SK-N-SH treated with all-trans-retinoic acid at 6 μM for 48 hours (cell line): ENCODE results near the gene RBM19.

Experiments
- ATAC-seq: fragments of 200-7000 bp; cut with Tn5 transposase; 3 replicates; pipeline ENCODE4 v1.9.1; 2020; ENCODE audit warnings: mild to moderate bottlenecking, moderate library complexity
- BACH2 ChIP-seq: fragments of 250-450 bp; sonication (Bioruptor Pico); IDR thresholded peaks from 2 replicates; pipeline ENCODE4 v1.9.0; 2021; ENCODE audit warnings: mild to moderate bottlenecking, borderline replicate concordance
- CSDC2 ChIP-seq: fragments of 250-450 bp; sonication (Bioruptor Pico); IDR thresholded peaks from 2 replicates; pipeline ENCODE4 v1.5.0; 2020; ENCODE audit warnings: mild to moderate bottlenecking, moderate library complexity
- ESRRG ChIP-seq: fragments of 250-450 bp; sonication (Bioruptor Pico); IDR thresholded peaks from 2 replicates; pipeline ENCODE4 v1.6.1; 2021; ENCODE audit warnings: mild to moderate bottlenecking
- GLIS3 ChIP-seq: fragments of 250-450 bp; sonication (Bioruptor Pico); IDR thresholded peaks from 2 replicates; pipeline ENCODE4 v1.5.0; 2020; ENCODE audit warnings: mild to moderate bottlenecking, moderate library complexity
- ISL1 ChIP-seq: fragments of 250-450 bp; sonication (Bioruptor Pico); IDR thresholded peaks from 2 replicates; pipeline ENCODE4 v2.1.2; 2022; ENCODE audit warnings: mild to moderate bottlenecking, moderate library complexity
- PPARA ChIP-seq: fragments of 250-450 bp; sonication (Bioruptor Pico); IDR thresholded peaks from 2 replicates; pipeline ENCODE4 v1.5.0; 2020; ENCODE audit warnings: mild to moderate bottlenecking, borderline replicate concordance
- RARB ChIP-seq: fragments of 250-450 bp; sonication (Bioruptor Pico); IDR thresholded peaks from 2 replicates; pipeline ENCODE4 v1.8.0; 2021; ENCODE audit warnings: mild to moderate bottlenecking, moderate library complexity
- SNAI2 ChIP-seq: fragments of 250-450 bp; sonication (Bioruptor Pico); IDR thresholded peaks from 2 replicates; pipeline ENCODE4 v1.5.0; 2020; ENCODE audit warnings: mild to moderate bottlenecking, moderate library complexity
- TCF4 ChIP-seq: fragments of 250-450 bp; sonication (Bioruptor Pico); IDR thresholded peaks from 2 replicates; pipeline ENCODE4 v1.8.0; 2021; ENCODE audit warnings: mild to moderate bottlenecking, moderate library complexity, borderline replicate concordance
- TSHZ2 ChIP-seq: fragments of 250-450 bp; sonication (Bioruptor Pico); IDR thresholded peaks from 2 replicates; pipeline ENCODE4 v1.5.0; 2020; ENCODE audit warnings: mild to moderate bottlenecking, moderate library complexity
- ZFP3 ChIP-seq: fragments of 250-450 bp; sonication (Bioruptor Pico); IDR thresholded peaks from 2 replicates; pipeline ENCODE4 v1.5.0; 2020; ENCODE audit warnings: mild to moderate bottlenecking, moderate library complexity
- ZFP30 ChIP-seq: fragments of 450-650 bp; formaldehyde crosslinking; IDR thresholded peaks from 2 replicates; pipeline ENCODE4 v1.5.0; 2022; ENCODE audit warnings: mild to moderate bottlenecking, moderate library complexity
- ZNF8 ChIP-seq: fragments of 450-650 bp; formaldehyde crosslinking; IDR thresholded peaks from 2 replicates; pipeline ENCODE4 v1.5.0; 2020; ENCODE audit warnings: mild to moderate bottlenecking, moderate library complexity
- TF ChIP-seq, protein P1 (sequence below): fragments of 250-450 bp; sonication (Bioruptor Pico); IDR thresholded peaks from 2 replicates; pipeline ENCODE4 v1.5.1; 2020; ENCODE audit warnings: low read depth, mild to moderate bottlenecking, moderate library complexity
- TF ChIP-seq, protein P2 (sequence below): fragments of 250-450 bp; sonication (Bioruptor Pico); IDR thresholded peaks from 2 replicates; pipeline ENCODE4 v1.5.1; 2021; ENCODE audit warnings: mild to moderate bottlenecking, moderate library complexity

Gene RBM19

GRCh38 chr12:113991224-113992044 lies 25.3 kb upstream of the RBM19 start:
- TF ChIP-seq RARB = no peak
- no peak for TF ChIP-seq GLIS3 (CRISPR knock-in tag)
- no peak for TF ChIP-seq TSHZ2 (CRISPR knock-in tag)
- no peak for TF ChIP-seq ZFP30 (CRISPR knock-in tag)
- no peak for TF ChIP-seq SNAI2
- no peak for TF ChIP-seq ESRRG (CRISPR knock-in tag)
- TF ChIP-seq ISL1 (CRISPR knock-in tag) = no peak
- TF ChIP-seq, protein P1, sequence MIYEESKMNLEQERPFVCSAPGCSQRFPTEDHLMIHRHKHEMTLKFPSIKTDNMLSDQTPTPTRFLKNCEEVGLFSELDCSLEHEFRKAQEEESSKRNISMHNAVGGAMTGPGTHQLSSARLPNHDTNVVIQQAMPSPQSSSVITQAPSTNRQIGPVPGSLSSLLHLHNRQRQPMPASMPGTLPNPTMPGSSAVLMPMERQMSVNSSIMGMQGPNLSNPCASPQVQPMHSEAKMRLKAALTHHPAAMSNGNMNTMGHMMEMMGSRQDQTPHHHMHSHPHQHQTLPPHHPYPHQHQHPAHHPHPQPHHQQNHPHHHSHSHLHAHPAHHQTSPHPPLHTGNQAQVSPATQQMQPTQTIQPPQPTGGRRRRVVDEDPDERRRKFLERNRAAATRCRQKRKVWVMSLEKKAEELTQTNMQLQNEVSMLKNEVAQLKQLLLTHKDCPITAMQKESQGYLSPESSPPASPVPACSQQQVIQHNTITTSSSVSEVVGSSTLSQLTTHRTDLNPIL = no peak
- TF ChIP-seq PPARA (CRISPR knock-in tag) = no peak
- no peak for TF ChIP-seq ZFP3
- TF ChIP-seq, protein P2, sequence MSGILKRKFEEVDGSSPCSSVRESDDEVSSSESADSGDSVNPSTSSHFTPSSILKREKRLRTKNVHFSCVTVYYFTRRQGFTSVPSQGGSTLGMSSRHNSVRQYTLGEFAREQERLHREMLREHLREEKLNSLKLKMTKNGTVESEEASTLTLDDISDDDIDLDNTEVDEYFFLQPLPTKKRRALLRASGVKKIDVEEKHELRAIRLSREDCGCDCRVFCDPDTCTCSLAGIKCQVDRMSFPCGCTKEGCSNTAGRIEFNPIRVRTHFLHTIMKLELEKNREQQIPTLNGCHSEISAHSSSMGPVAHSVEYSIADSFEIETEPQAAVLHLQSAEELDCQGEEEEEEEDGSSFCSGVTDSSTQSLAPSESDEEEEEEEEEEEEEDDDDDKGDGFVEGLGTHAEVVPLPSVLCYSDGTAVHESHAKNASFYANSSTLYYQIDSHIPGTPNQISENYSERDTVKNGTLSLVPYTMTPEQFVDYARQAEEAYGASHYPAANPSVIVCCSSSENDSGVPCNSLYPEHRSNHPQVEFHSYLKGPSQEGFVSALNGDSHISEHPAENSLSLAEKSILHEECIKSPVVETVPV = no peak
- TF ChIP-seq ZNF8 = no peak
- no peak for TF ChIP-seq BACH2 (CRISPR knock-in tag)
- ATAC-seq = no peak

DNA sequence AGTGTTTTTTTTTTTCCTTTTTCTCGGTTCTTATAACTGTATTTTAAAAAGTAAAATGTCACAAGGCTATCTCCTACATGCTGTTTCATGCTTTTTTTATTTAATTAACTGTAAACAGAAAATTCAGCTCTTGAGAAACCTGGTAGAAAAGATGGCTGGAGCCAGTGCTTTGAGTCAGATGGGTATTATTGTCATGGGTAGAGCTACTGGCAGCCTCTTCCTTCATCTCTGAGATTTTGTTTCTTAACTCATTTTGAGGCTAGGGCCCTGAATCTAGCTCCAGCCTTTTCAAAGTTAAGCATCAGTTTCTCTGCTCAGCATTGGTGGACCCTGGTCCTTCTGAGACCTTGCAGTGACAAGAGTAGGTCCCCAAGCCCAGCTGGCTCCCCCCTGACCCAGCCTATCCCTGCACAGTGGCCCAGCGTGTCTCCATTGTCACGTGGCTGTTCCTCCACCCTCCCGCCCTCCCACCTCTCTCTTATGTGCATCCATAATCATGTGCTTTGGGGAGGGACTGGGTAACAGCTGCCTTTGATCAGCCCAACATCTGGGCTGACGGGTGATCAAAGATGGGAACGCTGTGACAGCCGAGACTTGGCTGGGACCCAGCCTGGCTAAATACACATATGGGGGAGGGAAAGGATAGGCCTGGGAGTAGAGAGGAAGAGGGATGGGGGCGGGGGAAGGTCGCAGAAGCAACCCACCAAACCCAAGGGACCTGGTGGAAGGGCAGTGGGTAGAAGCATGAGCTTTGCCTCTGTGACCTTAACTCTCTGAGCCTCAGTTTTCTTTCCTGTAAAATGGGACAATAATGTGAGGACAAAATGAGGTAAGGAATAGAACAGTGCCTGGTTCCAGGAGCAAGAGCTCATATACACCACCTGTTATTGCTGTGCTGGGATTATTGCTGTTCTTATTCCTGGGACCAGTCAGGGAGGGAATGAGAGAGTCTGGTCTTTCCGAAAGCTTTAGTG lies 24.4 kb upstream of the RBM19 start:
- ATAC-seq = no peak

GRCh38 chr12:113988976-113989375 lies 22.9 kb upstream of the RBM19 start:
- ATAC-seq = no peak
- no peak for TF ChIP-seq CSDC2 (CRISPR knock-in tag)
- TF ChIP-seq, protein P2 = no peak
- TF ChIP-seq TCF4 (CRISPR knock-in tag) = no peak
- no peak for TF ChIP-seq GLIS3 (CRISPR knock-in tag)
- TF ChIP-seq, protein P1 = no peak
- no peak for TF ChIP-seq SNAI2
- TF ChIP-seq TSHZ2 (CRISPR knock-in tag) = no peak
- no peak for TF ChIP-seq RARB
- no peak for TF ChIP-seq ZFP30 (CRISPR knock-in tag)
- TF ChIP-seq PPARA (CRISPR knock-in tag) = no peak

More for the DNA sequence above, 24.4 kb upstream of the RBM19 start:
- no peak for TF ChIP-seq TSHZ2 (CRISPR knock-in tag)
- TF ChIP-seq GLIS3 (CRISPR knock-in tag) = no peak
- no peak for TF ChIP-seq TCF4 (CRISPR knock-in tag)
- TF ChIP-seq ZNF8 = no peak
